Activated B cell treated with CpG ODN at 0.5 μM for 24 hours (primary cell): Measurements from ENCODE around the gene SH3RF3. TPM values are rescaled to one million over a fixed set of nuclear protein-coding genes. Genes with fewer than 3 reads are reported as not detected.
"Not testable (repeated sequence)": the region's sequence is repeated elsewhere in the genome, so short reads cannot be mapped to it uniquely, and the experiment has no call there.

ENCODE experiments used
- ATAC-seq: fragments of 200-7000 bp; cut with Tn5 transposase; one replicate; pipeline ENCODE4 v1.10.0; 2021; ENCODE audit warnings: low read depth, mild to moderate bottlenecking, moderate library complexity
- CTCF ChIA-PET: fragments of 350-600 bp; sonication (Branson Sonifier 250); formaldehyde crosslinking; loops from one replicate; lab custom pipeline; 2021; ENCODE audit warnings: antibody characterized with exemption; lab: Charles Lee
- POLR2A ChIA-PET: fragments of 350-600 bp; sonication (Branson Sonifier 250); formaldehyde crosslinking; loops from one replicate; lab custom pipeline; 2021; ENCODE audit warnings: antibody characterized with exemption; lab: Charles Lee
- DNase-seq: peaks from one replicate; pipeline ENCODE4 v3.0.0; 2022
- H3K27ac Mint-ChIP-seq: one replicate; pipeline ENCODE4 v1.8.0; 2020; ENCODE audit warnings: mixed read lengths
- H3K27me3 Mint-ChIP-seq: one replicate; pipeline ENCODE4 v1.8.0; 2021; ENCODE audit warnings: mixed read lengths
- H3K36me3 Mint-ChIP-seq: one replicate; pipeline ENCODE4 v1.8.0; 2021; ENCODE audit warnings: low read depth, mixed read lengths
- H3K4me1 Mint-ChIP-seq: one replicate; pipeline ENCODE4 v1.8.0; 2021; ENCODE audit warnings: mixed read lengths
- H3K4me3 Mint-ChIP-seq: one replicate; pipeline ENCODE4 v1.8.0; 2020; ENCODE audit warnings: mild to moderate bottlenecking, mixed read lengths
- H3K9me3 Mint-ChIP-seq: one replicate; pipeline ENCODE4 v1.8.0; 2020; ENCODE audit warnings: mixed read lengths
- intact Hi-C: fragments of 100-400 bp; cut with micrococcal nuclease; formaldehyde crosslinking; loops from one replicate; pipeline ENCODE4 v1.15.1; 2024
- total RNA-seq: library from RNA; stranded (reverse); gene quantifications from 2 replicates; pipeline ENCODE4 v1.2.3, GENCODE V29; 2022
- TF ChIP-seq, protein P1 (sequence below): fragments of 200-600 bp; IDR thresholded peaks from one replicate; pipeline ENCODE4 v1.8.0; 2022; ENCODE audit warnings: antibody characterized with exemption, mild to moderate bottlenecking

SH3RF3 gene
- total RNA-seq, 1 donor from 2014 or later: 0.09 TPM

GRCh38 chr2:109102588-109103233, 26.3 kb upstream of the SH3RF3 start:
- CTCF ChIA-PET: interaction anchor here (0.6 kb wide), 1 partner anchor 319 kb away, joined by 3 read pairs; no protein-coding TSS in a partner anchor
- Mint-ChIP-seq H3K36me3 (no peaks in the 10 kb centered on the region), H3K9me3 (no peaks in the 10 kb centered on the region), H3K27ac (no peak overlapping the region), H3K4me3 (no peak overlapping the region), H3K4me1 (no peaks in the 10 kb centered on the region), H3K27me3 (peaks cover 5% of the 10 kb centered on the region)
- intact Hi-C loops: no loop called here
- TF ChIP-seq, protein P1, sequence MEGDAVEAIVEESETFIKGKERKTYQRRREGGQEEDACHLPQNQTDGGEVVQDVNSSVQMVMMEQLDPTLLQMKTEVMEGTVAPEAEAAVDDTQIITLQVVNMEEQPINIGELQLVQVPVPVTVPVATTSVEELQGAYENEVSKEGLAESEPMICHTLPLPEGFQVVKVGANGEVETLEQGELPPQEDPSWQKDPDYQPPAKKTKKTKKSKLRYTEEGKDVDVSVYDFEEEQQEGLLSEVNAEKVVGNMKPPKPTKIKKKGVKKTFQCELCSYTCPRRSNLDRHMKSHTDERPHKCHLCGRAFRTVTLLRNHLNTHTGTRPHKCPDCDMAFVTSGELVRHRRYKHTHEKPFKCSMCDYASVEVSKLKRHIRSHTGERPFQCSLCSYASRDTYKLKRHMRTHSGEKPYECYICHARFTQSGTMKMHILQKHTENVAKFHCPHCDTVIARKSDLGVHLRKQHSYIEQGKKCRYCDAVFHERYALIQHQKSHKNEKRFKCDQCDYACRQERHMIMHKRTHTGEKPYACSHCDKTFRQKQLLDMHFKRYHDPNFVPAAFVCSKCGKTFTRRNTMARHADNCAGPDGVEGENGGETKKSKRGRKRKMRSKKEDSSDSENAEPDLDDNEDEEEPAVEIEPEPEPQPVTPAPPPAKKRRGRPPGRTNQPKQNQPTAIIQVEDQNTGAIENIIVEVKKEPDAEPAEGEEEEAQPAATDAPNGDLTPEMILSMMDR: no peak
- DNase-seq (no peak), ATAC-seq (no peak)
- POLR2A ChIA-PET: no interaction called here

DNA sequence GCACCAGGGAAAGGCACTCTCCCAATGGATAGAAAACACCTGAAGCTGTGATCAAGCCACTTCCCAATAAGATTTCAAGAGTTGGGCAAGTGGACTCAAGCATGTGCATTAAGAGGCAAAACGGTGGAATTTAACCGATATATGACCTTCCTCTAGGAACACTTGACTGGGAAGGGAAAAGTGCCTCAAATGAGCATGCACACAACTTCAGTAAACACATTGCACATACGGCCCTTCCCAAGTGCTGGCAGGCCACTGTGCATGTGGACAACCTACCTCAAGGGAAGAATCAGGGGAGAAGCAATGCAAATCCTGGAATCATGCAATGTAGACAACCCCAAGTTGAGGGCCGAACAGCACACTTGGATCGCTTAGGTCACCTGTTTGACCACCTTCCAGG, 23.9 kb upstream of the SH3RF3 start:
- H3K4me1 Mint-ChIP-seq: no peaks in the 10 kb centered on the region
- H3K36me3 Mint-ChIP-seq: no peaks in the 10 kb centered on the region
- intact Hi-C loops: no loop called here
- ATAC-seq: no peak
- no peak for DNase-seq
- POLR2A ChIA-PET: no interaction called here
- peaks cover 5% of the 10 kb centered on the region for H3K27me3 Mint-ChIP-seq
- H3K9me3 Mint-ChIP-seq: no peaks in the 10 kb centered on the region
- CTCF ChIA-PET: no interaction called here
- H3K27ac Mint-ChIP-seq: no peak overlapping the region
- no peak overlapping the region for H3K4me3 Mint-ChIP-seq
- TF ChIP-seq, protein P1: no peak

DNA sequence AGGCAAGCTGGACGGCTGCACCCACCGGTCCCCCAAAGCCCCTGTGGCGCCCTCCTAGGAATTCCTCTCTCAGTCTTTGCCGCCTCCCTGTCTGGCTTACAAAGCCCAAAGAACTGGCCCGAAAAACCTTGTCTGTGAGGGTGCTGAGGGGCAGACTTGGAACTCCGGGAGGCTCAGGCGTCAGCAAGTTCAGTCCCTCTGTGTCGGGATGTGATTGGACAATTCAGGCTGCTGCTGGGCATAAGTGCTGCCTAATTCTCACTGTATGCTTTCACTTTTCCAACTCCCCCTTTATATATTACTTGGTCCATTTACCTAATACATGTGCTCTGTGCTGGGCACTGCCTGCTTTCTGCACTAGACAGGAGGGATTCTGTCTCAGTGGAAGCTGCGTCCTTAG, 20.3 kb upstream of the SH3RF3 start:
- no peaks in the 10 kb centered on the region for H3K9me3 Mint-ChIP-seq
- ATAC-seq: no peak
- DNase-seq: no peak
- H3K36me3 Mint-ChIP-seq: no peaks in the 10 kb centered on the region
- no peak overlapping the region for H3K4me3 Mint-ChIP-seq
- H3K27me3 Mint-ChIP-seq: no peaks in the 10 kb centered on the region
- TF ChIP-seq, protein P1: no peak
- no peak overlapping the region for H3K27ac Mint-ChIP-seq
- CTCF ChIA-PET: interaction anchor here (0.6 kb wide), 1 partner anchor 12 kb away, joined by 3 read pairs; no protein-coding TSS in a partner anchor
- H3K4me1 Mint-ChIP-seq: no peaks in the 10 kb centered on the region
- POLR2A ChIA-PET: no interaction called here
- intact Hi-C loops: no loop called here

DNA sequence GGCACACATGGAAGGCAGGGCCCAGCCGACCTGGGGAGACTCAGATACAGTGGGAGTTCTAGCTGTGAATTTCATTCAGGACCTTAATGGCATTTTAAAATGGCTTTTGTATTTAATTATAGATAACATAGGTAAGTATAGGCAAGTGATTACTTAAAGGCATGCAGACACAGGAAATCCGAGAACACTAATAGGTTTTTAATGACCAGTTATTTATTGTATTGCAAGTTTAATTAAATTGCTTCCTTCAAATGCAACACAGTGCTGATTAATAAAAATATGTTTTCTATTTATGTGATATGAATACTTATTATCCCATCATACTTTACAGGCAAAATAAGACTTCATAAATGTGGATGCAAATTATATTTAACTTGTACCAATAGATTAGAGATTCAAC, 19.7 kb upstream of the SH3RF3 start:
- CTCF ChIA-PET: interaction anchor here (0.6 kb wide), 1 partner anchor 11 kb away, joined by 3 read pairs; no protein-coding TSS in a partner anchor
- H3K9me3 Mint-ChIP-seq: no peaks in the 10 kb centered on the region
- intact Hi-C loops: no loop called here
- DNase-seq: no peak
- no peak overlapping the region for H3K4me3 Mint-ChIP-seq
- H3K27ac Mint-ChIP-seq: no peak overlapping the region
- no peaks in the 10 kb centered on the region for H3K36me3 Mint-ChIP-seq
- TF ChIP-seq, protein P1: no peak
- H3K4me1 Mint-ChIP-seq: no peaks in the 10 kb centered on the region
- H3K27me3 Mint-ChIP-seq: no peaks in the 10 kb centered on the region
- POLR2A ChIA-PET: no interaction called here
- ATAC-seq: no peak

DNA sequence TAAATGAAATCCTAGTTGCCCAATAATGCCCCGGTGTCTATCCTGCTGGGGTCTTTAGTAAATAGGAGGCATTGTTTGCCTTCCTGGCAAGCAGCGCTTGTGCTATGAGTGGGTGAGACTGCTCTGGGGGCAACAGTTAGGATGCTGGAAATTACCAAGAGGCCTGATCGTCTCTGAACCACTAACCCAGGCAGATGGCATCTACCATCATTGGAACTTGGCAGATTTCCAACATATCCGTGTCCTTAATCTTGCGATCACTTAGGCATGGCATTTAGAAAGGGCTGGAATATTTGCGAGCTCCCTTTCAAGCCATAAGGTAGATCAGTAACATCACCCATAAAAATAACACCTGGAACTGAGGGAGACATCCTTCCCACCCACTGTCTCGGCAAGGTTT, 18.8 kb upstream of the SH3RF3 start:
- Mint-ChIP-seq H3K36me3 (no peaks in the 10 kb centered on the region), H3K27ac (no peak overlapping the region), H3K27me3 (peaks cover 2% of the 10 kb centered on the region), H3K4me1 (no peaks in the 10 kb centered on the region), H3K9me3 (no peaks in the 10 kb centered on the region), H3K4me3 (no peak overlapping the region)
- no peak for DNase-seq
- intact Hi-C loops: no loop called here
- ATAC-seq: no peak
- ChIA-PET CTCF (no interaction called here), POLR2A (no interaction called here)
- TF ChIP-seq, protein P1: no peak

- H3K27ac Mint-ChIP-seq, DNase-seq, H3K4me3 Mint-ChIP-seq, CTCF ChIA-PET, H3K36me3 Mint-ChIP-seq, H3K9me3 Mint-ChIP-seq, intact Hi-C loops, H3K4me1 Mint-ChIP-seq, POLR2A ChIA-PET, ATAC-seq: not testable (repeated sequence)
- peaks cover 19% of the 10 kb centered on the region for H3K27me3 Mint-ChIP-seq
These were observed 11.8 kb upstream of the SH3RF3 start for GRCh38 chr2:109117181-109117580.
